ENCODE results near the gene MIA. TPM values are rescaled to one million over a fixed set of nuclear protein-coding genes. Genes with fewer than 3 reads are reported as not detected.

Gene MIA
- total and polyA plus RNA-seq, 8 donors, result 0.89 to 6.7 (median 3.6) TPM; not detected in 1

DNA sequence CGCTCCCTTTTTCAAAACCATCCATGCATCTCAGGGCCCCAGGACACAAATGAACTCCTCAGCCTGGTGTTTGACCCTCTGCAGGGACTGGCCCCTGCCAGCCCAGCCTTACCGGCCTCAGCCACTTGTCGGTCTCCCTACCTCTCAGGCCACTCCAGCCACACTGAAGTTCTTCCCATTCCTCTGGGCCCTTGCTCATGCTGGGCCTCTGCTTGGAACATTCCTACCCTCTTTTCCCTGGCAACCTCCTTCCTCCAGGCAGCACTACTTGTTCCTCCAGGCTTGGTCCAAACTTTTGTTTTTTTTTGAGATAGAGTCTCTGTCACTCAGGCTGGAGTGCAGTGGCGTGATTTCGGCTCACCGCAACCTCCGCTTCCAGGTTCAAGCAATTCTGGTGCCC, 16.0 kb downstream of the MIA start:
- H3K27me3 ChIP-seq, result no peaks in the 10 kb centered on the region
- H3K4me1 ChIP-seq, result peaks cover 8 to 14% of the 10 kb centered on the region in 2 donors
- H3K9me3 ChIP-seq, result no peaks in the 10 kb centered on the region
- H3K36me3 ChIP-seq, result peaks cover 0 to 48% of the 10 kb centered on the region in 2 donors
- no peak overlapping the region for H3K4me3 ChIP-seq
- ATAC-seq, result peak; percentile 92
- DNase-seq, result peak in 2 of 4 donors; percentile 57 to 71
- TF ChIP-seq, protein P1, sequence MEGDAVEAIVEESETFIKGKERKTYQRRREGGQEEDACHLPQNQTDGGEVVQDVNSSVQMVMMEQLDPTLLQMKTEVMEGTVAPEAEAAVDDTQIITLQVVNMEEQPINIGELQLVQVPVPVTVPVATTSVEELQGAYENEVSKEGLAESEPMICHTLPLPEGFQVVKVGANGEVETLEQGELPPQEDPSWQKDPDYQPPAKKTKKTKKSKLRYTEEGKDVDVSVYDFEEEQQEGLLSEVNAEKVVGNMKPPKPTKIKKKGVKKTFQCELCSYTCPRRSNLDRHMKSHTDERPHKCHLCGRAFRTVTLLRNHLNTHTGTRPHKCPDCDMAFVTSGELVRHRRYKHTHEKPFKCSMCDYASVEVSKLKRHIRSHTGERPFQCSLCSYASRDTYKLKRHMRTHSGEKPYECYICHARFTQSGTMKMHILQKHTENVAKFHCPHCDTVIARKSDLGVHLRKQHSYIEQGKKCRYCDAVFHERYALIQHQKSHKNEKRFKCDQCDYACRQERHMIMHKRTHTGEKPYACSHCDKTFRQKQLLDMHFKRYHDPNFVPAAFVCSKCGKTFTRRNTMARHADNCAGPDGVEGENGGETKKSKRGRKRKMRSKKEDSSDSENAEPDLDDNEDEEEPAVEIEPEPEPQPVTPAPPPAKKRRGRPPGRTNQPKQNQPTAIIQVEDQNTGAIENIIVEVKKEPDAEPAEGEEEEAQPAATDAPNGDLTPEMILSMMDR (IDR thresholded peaks at IDR 0.05), result no peak
- peak overlapping the region; percentile 50 to 61 for H3K27ac ChIP-seq
- intact Hi-C loops (cut with DNase I), result no loop called here

DNA sequence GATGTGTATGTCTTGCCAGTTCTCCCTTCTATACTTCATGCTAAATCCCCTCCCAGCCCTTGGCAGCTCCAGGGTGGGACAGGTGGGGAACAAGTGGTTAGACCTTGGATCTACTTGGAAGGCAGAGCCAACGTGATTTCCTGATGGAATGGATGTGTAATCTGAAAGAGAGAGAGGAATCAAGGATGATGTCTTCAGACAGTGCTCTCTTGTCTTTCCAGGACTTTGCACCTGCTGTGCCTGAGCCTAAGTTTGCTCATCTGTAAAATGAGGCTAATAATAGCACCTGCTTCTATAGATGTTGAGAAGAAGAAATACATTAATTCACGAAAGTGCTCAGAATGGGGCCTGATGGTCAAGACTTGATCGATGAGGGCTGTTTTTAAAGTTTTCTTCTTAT, 16.7 kb downstream of the MIA start:
- Histone ChIP-seq H3K9me3 (no peaks in the 10 kb centered on the region), H3K27ac (peak overlapping the region; percentile 50 to 61), H3K4me3 (no peak overlapping the region), H3K4me1 (peaks cover 8 to 14% of the 10 kb centered on the region in 2 donors), H3K36me3 (peaks cover 0 to 41% of the 10 kb centered on the region in 2 donors), H3K27me3 (no peaks in the 10 kb centered on the region)
- TF ChIP-seq, protein P1 (IDR thresholded peaks at IDR 0.05), result no peak
- intact Hi-C loops (cut with DNase I), result no loop called here
- ATAC-seq (no peak), DNase-seq (no peak)

DNA sequence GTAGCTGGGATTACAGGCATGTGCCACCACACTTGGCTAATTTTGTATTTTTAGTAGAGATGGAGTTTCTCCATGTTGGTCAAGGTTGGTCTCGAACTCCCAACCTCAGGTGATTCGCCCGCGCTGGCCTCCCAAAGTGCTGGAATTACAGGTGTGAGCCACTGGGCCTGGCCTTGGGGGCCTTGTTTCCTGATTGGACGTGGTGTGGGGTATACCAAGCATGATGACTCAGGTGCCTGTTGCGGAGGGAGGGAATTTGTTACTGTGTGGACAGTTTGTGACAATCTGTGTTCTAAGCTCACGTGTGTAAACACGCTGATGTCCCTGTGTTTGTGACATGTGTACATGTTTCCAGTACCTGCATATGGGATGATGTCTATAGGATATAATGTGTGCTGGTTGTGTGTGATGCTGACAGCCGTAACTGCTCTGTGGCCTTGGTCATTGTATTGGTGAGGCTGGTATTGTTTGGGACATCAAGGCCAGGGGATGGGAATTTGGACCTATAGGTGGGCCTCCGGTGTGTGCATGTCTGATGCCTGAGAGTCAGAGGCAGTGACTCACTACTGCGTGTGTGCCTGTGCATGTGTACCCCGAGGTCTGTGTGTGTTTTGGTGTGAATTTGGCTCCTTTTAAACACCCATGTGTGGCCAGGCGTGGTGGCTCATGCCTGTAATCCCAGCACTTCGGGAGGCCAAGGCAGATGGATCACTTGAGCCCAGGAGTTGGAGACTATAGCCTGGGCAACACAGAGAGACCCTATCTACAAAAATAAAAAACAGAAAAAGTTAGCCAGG, 22.0 kb downstream of the MIA start:
- peak overlapping the region in 1 of 2 donors; percentile 96 for H3K4me3 ChIP-seq
- intact Hi-C loops (cut with DNase I), result no loop called here
- no peak for ATAC-seq

DNA sequence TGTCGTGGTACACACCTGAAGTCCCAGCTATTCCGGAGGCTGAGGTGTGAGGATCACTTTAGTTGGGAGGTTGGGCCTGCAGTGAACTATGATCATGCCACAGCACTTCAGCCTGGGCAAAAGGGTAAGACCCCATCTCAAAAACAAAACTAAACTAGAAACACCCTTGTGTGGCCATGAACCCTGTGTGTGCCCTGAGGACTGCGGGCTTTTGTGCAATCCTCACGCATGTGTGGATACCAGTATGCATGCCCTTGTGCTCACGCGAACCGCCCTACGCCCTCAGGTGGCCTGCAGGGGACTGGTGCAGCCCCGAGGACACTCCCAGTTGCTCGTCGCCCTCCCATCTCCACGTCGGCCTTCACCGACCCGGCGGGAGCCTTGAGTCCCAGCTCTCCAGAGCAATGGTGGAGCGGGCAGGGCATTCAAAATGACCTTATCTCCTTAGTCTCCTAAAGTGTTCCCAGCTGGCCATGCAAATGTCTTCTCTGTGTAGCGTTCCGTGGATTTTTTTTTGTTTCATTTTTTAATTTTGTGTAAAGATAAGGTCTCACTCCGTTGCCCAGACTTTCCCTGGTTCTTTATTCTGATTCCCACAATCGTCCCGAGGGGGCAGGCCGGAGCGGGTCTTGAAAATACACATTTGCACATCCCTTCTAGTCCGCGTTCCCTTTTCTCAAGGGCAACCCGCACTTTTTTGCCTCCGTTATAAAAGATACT, 22.8 kb downstream of the MIA start:
- Histone ChIP-seq H3K9me3 (no peaks in the 10 kb centered on the region), H3K36me3 (peaks cover 0 to 30% of the 10 kb centered on the region in 2 donors), H3K27me3 (no peaks in the 10 kb centered on the region), H3K4me1 (peaks cover 28 to 42% of the 10 kb centered on the region in 2 donors), H3K4me3 (peak overlapping the region; percentile 8 to 96), H3K27ac (peak overlapping the region; percentile 86 to 91)
- TF ChIP-seq, protein P1 (IDR thresholded peaks at IDR 0.05), result peak in 1 of 2 donors; percentile 20
- DNase-seq (peak in 3 of 4 donors; percentile 68 to 91 (median 86)), ATAC-seq (peak; percentile 50)
- intact Hi-C loops (cut with DNase I), result no loop called here

More for the DNA sequence above, 22.0 kb downstream of the MIA start:
- Histone ChIP-seq H3K36me3 (peaks cover 0 to 22% of the 10 kb centered on the region in 2 donors), H3K27me3 (no peaks in the 10 kb centered on the region), H3K4me1 (peaks cover 25 to 35% of the 10 kb centered on the region in 2 donors), H3K9me3 (no peaks in the 10 kb centered on the region), H3K27ac (peak overlapping the region; percentile 86 to 91)
- DNase-seq, result peak in 1 of 4 donors; percentile 59
- TF ChIP-seq, protein P1 (IDR thresholded peaks at IDR 0.05), result no peak
